Skeletal muscle tissue (tissue), 2 donors: ENCODE measurements around the gene ELK4. TPM values are rescaled to one million over a fixed set of nuclear protein-coding genes. Genes with fewer than 3 reads are reported as not detected.

Source experiments
- small RNA-seq: library from RNA; depleted of rRNA; stranded (forward); fragments of <200 nt; gene quantifications from one replicate; pipeline ENCODE3, GENCODE V24; 2014
- total RNA-seq: library from RNA; depleted of rRNA; stranded (reverse); fragments of >200 nt; gene quantifications from one replicate; pipeline ENCODE4 v1.2.3, GENCODE V29; 2014

Gene ELK4
- total RNA-seq, 1 donor from 2014 or later: 13.6 TPM

Small RNA genes within 50 kb of the gene (small RNA-seq; reads per million reads assigned to genes)
- gene RNU2-19P: 0.07 reads per million
- gene RNU6-418P: not detected

Other genes with a start within 250 kb of the ELK4 start
- not detected for gene LEMD1, start 210.0 kb downstream of the ELK4 start, total RNA-seq
- gene BLACAT1, start 176.0 kb downstream of the ELK4 start, total RNA-seq: not detected
- 3.7 TPM for gene CDK18, start 127.3 kb downstream of the ELK4 start, total RNA-seq
- gene SLC45A3, start 48.5 kb upstream of the ELK4 start, total RNA-seq: 2.1 TPM
- 152 TPM for gene NUCKS1, start 118.2 kb upstream of the ELK4 start, total RNA-seq
- gene RAB29, start 143.5 kb upstream of the ELK4 start, total RNA-seq: 4.7 TPM
- gene SLC41A1, start 181.2 kb upstream of the ELK4 start, total RNA-seq: 12.0 TPM
- gene PM20D1, start 218.1 kb upstream of the ELK4 start, total RNA-seq: not detected